ENCODE results near the gene GREM1.

GREM1 gene

DNA sequence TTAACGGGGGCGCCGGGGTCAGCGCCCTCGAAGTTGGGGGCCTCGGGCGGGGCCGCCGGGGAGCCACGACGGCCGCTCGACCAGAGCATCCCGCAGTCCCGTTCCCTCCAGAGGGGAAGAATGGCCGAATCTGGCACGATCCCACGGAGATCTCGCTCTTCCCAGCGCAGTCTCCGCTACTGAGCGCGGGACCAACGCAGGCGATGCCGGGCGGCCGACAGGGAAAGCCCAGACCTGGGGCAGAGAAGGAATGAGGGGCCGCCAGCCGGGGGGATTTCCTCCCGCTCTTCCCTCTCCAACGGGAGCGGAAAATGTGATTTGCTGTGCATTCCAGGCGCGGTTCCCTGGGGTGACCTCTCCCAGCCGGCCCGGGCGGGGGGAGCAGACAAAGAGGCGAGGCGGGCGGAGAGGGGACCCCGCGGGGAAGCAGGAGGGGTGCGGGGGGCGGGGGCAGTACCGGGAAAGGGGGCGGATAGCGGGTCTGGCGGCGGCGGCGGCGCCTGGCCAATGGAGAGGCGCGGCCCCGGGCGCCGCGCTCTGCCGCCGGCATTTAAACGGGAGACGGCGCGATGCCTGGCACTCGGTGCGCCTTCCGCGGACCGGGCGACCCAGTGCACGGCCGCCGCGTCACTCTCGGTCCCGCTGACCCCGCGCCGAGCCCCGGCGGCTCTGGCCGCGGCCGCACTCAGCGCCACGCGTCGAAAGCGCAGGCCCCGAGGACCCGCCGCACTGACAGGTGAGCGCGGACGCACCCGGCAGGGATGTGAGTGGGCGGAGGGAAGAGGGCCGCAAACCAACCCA lies at the start of gene GREM1:
GREM1 (plus strand) TSS at position 579 of the 801 bp plus-strand sequence. CDS start 12,687 bp downstream, outside the sequence.
- no peak for DNase-seq

DNA sequence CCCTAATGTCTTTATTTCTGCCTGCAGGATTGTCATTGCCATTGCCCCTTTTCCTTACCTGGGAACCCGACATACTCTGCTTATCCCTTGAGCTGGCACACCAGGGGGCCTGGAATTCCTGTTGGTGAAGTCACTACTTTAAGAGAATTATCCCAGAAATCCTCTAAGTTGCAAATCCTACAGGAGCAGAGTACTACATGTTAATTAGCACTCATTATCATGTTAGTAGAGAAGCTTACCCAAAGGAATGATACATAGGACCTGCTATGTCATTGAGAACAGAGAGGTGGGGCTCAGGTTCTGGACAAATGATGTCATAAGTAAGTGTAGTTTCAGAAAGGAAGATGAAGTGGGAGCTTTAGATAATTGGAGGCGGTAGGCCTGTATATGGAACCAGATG lies 48.9 kb upstream of the GREM1 start:
- DNase-seq: no peak

DNA sequence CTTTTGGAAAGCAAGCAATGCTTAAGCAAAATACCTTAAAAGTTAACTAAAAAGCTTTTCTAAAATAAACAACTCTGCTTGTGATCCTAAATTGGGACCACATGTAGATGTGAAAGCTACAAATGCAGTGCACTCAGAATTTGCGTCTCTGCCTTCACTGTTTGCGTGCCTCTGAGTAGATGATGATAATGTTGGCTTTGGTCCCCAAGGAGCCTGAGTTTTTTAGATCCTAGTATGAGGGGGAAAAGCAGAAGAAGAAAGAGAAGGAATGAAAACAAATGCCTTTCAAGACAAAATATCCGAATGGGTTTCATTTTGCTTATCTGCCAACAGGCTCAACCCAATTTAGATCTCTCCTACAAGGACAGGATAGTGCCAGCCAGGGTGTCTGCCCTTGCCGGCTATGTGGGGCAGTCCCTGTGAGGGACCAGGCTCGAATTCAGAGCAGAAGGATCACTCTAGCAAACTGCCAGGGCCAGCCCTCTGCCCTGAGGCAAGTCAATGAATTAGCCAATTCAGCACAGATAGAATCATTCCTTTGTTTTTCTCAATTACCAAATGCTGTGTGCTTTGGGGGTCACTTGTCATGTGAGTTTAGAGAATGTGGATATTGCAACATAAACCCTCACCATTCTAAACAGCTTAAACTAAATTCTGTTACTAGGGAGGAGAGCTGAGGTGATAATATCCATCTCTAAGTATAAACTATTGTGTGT lies 47.8 kb upstream of the GREM1 start:
- DNase-seq: no peak

DNA sequence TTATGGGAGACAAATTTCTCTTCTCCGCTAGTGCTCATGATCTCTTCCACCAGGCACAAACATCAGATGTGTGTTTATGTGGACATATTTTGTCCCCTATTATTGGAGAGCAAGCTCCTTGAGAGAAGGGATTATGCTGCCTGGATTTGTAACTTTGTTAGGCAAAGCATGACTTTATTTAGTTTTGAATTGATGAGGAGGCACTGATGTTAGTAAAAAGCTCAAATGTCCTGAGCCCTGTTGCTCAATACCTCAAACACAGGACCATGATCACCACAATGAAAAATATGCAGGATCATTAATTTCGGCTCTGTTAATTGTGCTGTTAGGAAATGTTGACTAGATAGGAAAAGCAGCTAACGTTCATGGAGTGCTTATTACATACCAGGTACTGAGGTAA lies 47.2 kb upstream of the GREM1 start:
- no peak for DNase-seq

DNA sequence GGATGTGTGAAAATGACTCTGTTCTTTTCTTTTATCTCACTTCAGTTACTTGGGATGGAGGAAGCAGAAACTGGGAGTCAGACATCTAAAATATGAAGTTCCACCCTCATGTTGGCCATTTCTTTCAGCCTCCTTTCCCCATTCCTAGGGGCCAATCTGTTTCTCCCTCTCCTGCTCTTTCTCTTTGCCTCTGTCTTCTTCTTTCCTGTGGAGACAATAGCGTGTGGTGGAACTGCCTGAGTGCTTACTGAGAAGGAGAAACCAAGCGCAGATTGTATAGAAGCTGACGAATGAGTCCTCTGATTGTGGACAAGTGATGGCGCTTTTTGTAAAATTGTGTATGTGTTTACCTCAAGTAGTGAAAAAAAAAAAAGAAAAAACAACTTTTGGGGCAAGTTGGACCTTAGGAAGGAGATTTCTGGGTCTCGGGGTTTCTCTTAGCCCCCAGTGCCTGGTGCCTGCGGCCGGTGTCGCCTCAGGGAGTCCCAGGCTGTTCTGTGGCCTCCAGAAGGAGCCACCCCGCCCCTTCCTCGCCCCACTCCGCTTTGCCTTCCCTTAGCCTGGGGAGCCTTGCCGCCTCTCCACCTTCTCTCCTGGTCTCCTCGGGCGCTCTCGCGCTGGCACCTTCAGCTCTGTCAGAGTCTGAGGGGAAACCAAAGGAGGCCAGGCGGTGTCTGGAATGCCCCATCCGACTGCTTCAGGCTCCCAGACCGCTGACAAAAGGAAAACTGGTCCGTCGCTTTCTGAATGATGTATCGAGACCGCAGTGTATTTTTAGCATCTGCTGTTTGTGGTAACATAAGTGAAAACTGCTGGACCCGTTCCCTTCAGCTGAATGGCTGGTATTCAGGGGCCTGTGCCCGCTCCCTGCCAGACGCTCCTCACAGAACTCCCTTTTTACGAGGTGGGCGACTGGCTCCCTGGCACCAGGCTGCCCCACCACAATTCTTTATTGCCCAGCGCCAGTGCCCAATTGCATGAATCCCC lies 46.2 kb upstream of the GREM1 start:
- no peak for DNase-seq

DNA sequence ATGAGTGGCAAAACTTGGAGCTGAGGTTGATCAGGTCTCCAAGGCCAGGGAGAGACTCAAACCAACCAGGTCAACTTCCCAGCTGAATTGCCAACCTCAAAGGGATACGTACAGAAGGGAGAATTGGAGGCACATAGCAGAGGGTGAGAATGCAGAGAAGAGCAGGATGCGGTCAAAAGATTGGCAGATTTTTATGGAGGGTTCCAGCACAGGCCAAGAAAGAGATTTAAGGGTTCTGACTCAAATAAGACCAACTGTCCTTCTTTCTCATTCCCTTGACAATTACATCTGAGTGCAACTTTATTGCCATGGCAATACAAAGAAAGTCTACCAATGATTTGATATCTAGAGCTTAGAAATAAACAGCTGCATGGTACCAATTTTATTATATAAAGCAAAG lies 43.1 kb upstream of the GREM1 start:
- DNase-seq: no peak

DNA sequence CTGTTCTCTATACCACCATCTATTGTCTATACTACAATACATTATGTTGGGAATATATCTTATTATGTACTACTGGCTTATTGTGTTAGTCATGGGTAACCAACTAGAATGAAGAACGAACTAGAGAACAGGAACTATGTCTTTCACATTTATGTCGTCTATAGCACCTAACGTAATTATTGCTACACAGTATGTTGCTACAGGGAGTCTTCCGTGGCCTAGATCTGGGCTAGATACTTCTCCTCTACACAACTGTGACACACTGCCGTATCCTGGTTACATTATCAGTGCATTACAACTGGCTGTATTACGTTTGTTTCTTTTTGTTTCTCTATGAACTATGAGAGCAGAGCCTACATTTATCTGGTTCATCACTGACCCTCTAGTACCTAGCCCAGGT lies 42.3 kb upstream of the GREM1 start:
- DNase-seq: no peak

DNA sequence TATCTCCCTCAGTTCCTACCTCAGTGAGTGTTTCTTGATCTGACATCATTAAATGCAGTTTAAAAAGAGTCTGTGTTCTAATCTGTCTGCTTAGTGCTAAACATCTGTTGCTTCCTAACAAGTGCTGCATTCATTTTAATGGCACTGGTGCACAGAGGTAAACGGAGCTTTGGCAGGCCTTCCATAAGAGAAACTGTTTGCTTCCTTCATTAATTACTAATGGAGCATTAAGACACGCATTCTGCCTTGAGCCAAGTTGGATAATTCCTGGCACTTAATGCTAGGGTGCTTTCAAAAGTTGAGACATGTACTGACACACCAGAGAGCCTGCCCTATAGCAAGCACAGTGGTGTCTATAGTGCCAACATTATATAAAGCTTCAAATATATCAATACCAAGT lies 41.6 kb upstream of the GREM1 start:
- DNase-seq: no peak

DNA sequence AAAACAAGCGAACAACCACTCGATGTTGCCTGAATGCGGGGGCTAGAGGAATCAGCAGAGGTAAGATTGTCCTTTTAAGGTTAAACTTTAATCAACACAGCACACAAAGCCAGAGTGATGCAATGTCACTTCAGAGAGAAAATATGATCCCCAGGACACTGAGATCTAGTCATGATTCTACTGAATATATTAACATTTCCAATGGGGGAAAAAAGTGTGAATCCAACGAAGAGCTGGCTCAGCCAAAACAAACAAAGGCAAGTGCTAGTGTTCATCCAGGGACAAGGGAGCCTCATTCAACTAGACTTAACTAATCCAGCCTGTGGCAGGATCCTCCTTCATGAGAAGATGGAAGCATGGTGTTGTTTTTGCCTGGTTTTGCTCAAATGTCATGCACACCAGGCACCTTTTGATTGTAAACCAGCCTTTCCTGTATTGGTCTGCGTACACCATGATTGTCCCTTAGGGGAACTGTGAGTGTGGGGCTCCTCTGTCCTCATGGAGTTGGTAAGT lies 40.5 kb upstream of the GREM1 start:
- no peak for DNase-seq

DNA sequence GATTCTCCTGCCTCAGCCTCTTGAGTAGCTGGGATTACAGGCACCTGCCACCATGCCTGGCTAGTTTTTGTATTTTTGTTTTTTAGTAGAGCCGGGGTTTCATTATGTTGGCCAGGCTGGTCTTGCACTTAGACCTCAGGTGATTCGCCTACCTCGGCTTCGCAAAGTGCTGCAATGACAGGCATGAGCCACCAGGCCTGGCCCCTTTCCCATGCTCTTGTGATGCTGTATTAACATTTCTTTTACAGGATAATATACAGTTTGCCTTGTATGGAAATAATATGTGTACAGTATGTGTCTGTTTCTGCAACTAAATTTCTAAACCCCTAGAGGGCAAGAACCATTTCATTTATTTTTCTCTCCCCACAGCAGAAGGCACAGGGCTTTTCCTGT lies 38.5 kb upstream of the GREM1 start:
- DNase-seq: no peak

DNA sequence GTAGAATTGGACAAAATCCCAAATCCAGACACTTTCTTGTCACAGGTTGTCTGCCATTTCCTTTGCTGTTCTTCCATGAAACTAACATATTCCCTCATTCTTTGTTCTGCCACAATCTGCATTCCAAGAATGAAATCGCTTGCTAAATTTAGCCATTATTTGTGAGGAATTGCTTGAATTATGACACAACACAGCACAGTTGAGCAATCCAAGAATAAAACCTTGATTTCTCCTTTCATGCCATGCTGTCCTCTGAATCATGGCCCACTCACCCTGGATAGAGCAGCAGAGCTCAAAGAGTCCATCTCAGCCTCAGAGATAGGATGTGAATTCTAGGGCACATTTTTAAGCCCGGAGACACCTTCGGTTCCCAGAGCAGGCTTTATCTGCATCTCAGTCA lies 35.2 kb upstream of the GREM1 start:
- no peak for DNase-seq

DNA sequence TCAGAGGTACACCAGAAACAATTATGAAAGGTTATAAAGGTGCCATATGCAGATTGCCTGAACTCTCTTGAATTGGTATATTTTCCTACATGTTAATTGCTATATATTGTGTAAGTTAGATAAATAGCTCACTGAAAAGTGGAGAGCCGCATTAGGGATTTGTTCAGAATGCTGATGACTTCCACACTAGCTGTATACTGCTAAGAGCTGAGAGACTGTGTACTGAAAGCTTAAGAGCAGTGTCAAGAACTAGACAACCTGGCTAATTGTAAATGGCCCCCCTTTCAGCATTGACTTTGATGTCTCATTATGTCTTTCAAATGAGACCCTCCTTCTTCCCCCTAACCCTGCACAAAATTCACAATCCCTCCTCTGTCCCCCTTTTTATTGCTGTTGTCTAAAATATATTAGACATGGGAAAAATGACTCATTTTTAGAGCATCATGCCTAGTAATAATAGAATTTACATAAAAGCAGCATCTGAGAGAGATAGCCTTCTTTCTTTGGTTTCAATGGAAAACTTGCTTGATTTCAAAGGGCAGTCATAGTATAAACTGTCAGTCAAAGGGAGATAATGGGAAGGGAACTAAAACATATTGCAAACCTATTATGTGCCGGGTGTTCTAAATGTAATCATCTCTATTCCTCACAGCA lies 34.7 kb upstream of the GREM1 start:
- DNase-seq: no peak

DNA sequence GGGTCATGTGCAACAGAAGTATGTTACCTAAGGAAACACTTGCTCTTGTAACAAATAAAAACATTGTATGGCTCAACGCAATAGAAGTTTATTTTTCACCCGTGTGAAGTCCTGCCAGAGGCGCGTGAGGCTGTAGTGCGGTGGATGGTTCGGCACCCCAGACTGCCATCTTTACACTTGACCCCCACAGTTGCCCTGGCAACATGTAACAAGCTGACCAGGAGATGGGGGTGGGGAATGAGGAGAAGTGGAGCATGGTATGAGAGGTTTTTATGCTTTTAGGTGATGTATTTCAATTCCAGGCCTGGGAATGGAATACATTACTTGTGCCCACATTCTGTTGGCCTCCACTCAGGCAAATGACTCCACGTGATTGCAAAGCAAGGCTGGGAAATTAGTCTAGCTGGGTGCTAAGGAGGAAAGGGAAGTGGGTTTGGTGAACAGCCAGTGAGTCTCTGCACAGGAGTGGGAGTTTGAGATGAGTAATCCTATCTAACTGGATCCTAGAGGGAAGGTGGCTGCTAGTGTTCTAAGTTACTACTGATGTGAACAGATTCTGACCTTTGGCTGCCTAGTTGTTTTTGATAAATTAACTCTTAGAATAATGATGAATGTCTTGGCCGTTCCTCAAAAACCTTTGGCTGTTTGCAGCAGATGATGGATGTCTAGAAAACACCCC lies 33.8 kb upstream of the GREM1 start:
- no peak for DNase-seq

DNA sequence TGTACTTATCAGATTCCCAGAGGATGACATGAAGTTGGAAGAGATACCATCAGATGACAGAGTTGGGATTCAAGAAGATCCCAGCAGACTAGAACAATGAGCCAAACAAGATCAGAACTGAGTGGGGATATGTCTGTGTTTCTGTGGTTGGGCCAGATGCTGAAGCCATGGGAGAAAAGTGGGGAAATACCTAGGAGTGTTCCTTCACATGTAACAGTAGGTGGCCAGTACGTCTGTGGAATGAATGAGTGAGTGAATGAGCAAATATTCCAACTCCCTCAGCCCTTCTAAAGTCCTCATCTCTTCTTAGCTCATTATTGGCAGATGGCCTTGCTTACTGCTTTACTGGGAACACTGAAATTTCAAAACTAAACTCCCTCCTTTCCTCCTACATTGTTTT lies 32.2 kb upstream of the GREM1 start:
- DNase-seq: no peak

DNA sequence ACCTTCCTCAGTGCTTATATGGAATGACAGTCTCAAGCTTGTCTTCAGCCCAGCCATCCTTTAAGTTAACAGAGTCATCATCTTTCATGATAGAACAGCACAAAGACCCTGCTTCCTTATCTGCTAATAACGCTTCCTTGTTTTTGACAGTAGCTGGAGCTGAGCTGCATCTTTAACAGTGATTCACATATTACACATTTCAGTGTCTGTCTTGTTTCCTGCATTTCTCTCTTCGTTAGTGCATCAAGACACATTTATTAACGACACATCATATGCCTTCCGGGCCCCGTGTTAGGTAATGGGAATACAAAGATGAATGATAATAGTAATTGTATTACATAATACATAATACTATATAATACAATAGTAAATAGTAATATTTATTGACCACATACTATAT lies 30.2 kb upstream of the GREM1 start:
- no peak for DNase-seq

DNA sequence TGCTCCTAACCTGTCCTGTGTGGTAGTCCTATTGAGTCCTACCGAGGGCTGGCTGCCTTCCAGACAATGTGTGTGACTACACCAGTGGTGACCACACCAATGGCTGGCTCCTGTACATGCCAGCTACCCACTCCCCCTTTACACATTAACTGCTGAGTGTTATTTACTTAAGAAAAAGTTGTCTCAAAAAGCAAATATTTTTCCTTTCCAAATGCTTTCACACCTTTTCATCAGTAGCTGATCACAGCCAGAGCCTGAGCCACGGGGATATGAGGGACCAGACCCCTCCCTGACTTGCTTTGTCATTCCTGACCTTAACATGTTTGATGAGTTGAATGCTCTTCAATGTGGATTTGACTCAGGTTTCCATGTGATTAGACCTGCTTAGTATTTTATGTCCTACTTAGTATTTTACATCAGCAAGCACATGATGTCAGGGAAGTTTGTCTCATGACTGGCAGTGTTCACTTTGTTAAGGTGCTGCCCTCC lies 29.6 kb upstream of the GREM1 start:
- DNase-seq: no peak

DNA sequence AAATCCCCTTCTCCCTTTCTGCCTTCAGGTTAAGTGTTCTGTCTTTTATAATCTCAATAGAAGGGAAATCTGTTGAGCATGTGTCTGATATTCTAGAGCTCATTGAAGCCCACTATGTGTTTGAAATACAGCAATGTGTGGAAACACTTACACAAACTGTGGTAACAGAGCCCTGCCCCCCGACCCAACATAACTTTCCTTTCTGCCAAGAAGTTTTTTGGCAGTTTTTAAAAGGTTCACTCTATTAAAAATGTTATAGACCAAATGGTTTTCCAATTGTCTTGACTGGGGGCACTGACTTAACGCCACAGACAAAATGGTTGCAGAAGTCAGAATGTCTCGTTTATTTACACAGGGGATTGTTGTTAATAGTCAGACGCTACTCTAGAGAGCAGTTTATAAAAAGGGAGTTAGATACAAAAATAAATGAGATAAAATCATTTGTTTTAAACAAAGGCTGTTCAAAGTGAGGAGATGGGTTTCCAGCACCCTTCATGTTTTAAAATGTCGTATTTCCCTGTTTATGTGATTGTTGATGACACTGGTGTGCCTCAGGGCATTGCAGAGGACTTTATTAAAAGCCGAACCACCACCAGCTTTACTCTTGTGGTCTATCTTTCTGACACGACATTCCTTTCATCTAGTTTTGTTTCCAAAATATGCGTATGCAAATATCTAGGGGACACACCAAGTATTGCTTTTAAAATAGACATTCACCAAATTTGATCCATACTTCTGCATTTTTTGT lies 26.7 kb upstream of the GREM1 start:
- no peak for DNase-seq

DNA sequence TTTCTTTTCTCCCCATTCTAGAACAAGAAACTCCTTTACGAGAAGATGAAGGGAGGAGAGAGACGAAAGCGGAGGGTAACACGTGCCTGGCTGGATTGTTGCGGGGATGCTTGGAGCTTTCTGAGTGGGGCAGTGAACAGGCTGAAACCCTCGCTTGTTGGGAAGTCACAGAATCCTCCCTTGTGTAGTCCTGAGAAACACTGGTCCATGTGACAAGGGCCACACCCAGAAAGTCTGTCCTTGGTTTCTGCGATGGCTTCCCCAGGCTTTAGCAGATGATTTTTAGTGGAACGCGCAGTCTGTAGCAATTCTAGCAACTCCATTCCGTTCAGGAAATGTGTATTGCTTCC lies 26.1 kb upstream of the GREM1 start:
- DNase-seq: no peak

DNA sequence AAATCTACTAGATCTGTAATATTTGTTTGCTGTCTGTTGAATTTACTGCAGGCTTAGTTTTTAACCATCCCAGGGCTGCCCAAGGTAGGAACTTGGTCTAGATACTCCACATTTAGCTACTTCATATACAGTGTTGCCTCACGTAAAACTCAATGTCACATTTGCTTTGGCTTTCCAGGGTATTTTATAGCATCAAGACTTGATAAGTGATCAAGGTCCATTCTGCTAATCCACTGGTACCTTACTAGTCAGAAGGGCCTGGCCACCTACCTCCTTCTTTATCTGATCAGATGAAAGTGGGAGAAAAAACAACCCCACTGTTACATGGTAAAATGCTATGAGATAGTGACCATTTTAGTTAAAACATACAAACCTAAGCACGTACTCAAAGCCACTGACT lies 25.5 kb upstream of the GREM1 start:
- DNase-seq: no peak

DNA sequence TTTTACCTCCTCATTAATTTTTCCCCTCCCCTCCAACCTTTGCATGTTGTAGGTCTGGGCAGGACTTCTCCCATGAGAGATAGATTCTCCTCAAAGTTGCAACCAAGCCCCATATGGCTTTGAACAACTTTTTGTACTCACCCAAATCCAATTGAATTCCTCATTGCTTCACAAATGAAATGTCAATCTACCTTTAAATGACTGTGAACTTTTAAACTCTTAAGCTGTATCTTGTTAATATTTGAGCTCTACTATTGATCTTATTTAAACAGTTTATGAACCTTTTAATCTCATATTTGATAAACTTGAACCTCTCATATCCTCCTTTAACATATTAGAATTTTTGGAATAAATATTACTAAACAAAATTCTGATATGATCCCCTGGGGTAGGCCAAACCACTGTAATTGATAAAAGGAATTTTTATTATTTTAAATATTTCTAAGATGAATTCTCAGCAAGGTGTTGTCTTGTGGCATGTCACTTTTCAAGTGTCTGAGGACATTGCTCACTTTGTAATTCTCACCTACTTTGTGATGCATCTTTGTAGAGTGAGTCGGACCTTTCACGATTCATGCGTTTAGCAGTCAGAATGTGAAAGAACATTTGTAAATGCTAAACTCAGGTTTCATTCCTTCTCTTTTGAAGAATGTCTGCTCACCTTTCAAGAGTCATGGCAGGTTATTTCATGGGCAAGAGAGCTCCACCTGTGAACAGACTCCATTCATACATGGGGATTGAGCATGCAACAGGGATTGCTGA lies 23.4 kb upstream of the GREM1 start:
- DNase-seq: no peak
